SK-N-SH (cell line): ENCODE measurements around the gene RILP. TPM values are rescaled to one million over a fixed set of nuclear protein-coding genes. Genes with fewer than 3 reads are reported as not detected.

Experiments used
- CTCF ChIA-PET: fragments of 300-600, 350-600 bp; formaldehyde crosslinking; extraction: SDS; loops from one replicate; lab custom pipeline; 2021; lab: Yijun Ruan, JAX
- POLR2A ChIA-PET: fragments of 350-600 bp; sonication (Branson Sonifier 250); formaldehyde crosslinking; extraction: SDS; loops from one replicate; lab custom pipeline; 2020; ENCODE audit warnings: antibody characterized with exemption, inconsistent platforms; lab: Yijun Ruan, JAX
- DNase-seq: peaks from one replicate; pipeline ENCODE4 v3.0.0; 2012
- H2AFZ ChIP-seq: fragments of 200-600 bp; sonication (generic); 2 replicates; pipeline ENCODE4 v1.8.1; 2016; ENCODE audit warnings: antibody characterized with exemption, mild to moderate bottlenecking, low read depth
- H3F3A ChIP-seq: fragments of 200-600 bp; sonication (generic); replicated peaks from 2 replicates; pipeline ENCODE3; 2016; ENCODE audit warnings: antibody characterized with exemption, mild to moderate bottlenecking; ENCODE audit not compliant: insufficient read depth
- H3K27ac ChIP-seq, 2 experiments: fragments of 200-500 bp in 1 of 2; fragments of 200-600 bp in 1 of 2; sonication (Bioruptor generic) in 1 of 2; sonication (generic), shearing (Covaris generic) in 1 of 2; 2 replicates each; pipeline versions ENCODE4 v1.5.1 to v1.6.1; 2014 to 2016; ENCODE audit warnings: low read depth in 2 of 2, inconsistent platforms in 1 of 2, low read length in 1 of 2, mild to moderate bottlenecking in 1 of 2, mixed read lengths in 1 of 2
- H3K27me3 ChIP-seq: fragments of 200-600 bp; sonication (generic), shearing (Covaris generic); 2 replicates; pipeline ENCODE4 v1.6.1; 2016; ENCODE audit warnings: mixed run types; ENCODE audit not compliant: insufficient read depth
- H3K36me3 ChIP-seq, 2 experiments: fragments of 200-500 bp in 1 of 2; fragments of 200-600 bp in 1 of 2; sonication (Bioruptor generic) in 1 of 2; sonication (generic) in 1 of 2; replicated peaks in 1 of 2; 2 replicates each; pipeline versions ENCODE3 to v1.5.1; 2014 to 2016; ENCODE audit warnings: low read length in 1 of 2, mild to moderate bottlenecking in 1 of 2; ENCODE audit not compliant: insufficient read depth in 2 of 2, control insufficient read depth in 1 of 2
- H3K4me1 ChIP-seq, 2 experiments: fragments of 200-500 bp in 1 of 2; fragments of 200-600 bp in 1 of 2; sonication (Bioruptor generic) in 1 of 2; sonication (generic), shearing (Covaris generic) in 1 of 2; 2 replicates each; pipeline versions ENCODE4 v1.5.1 to v1.6.1; 2014 to 2016; ENCODE audit warnings: low read depth in 1 of 2, low read length in 1 of 2, mixed run types in 1 of 2; ENCODE audit not compliant: insufficient read depth in 2 of 2, control insufficient read depth in 1 of 2
- H3K4me2 ChIP-seq: fragments of 200-600 bp; sonication (generic), shearing (Covaris generic); 2 replicates; pipeline ENCODE4 v1.6.1; 2017; ENCODE audit warnings: mixed run types
- H3K4me3 ChIP-seq, 2 experiments: fragments of 200-500 bp in 1 of 2; fragments of 200-600 bp in 1 of 2; sonication (Bioruptor generic) in 1 of 2; sonication (generic), shearing (Covaris generic) in 1 of 2; 2 replicates each; pipeline versions ENCODE4 v1.5.1 to v1.8.1; 2014 to 2016; ENCODE audit warnings: low read depth in 2 of 2, inconsistent platforms in 1 of 2, low read length in 1 of 2, mild to moderate bottlenecking in 1 of 2, mixed read lengths in 1 of 2, moderate library complexity in 1 of 2
- H3K79me2 ChIP-seq: fragments of 200-600 bp; sonication (generic); 2 replicates; pipeline ENCODE4 v1.8.1; 2017; ENCODE audit warnings: mild to moderate bottlenecking; ENCODE audit not compliant: insufficient read depth
- H3K9ac ChIP-seq: fragments of 200-600 bp; sonication (generic); 2 replicates; pipeline ENCODE4 v1.6.1; 2017; ENCODE audit warnings: mixed run types
- H3K9me2 ChIP-seq: fragments of 200-600 bp; sonication (generic); 2 replicates; pipeline ENCODE4 v1.6.1; 2017; ENCODE audit warnings: mixed run types
- H3K9me3 ChIP-seq: fragments of 200-600 bp; sonication (generic); 2 replicates; pipeline ENCODE4 v1.6.1; 2017; ENCODE audit warnings: mixed run types, mild to moderate bottlenecking, moderate library complexity
- H4K20me1 ChIP-seq: fragments of 200-600 bp; sonication (generic); 2 replicates; pipeline ENCODE4 v1.6.1; 2017; ENCODE audit warnings: mild to moderate bottlenecking, mixed run types; ENCODE audit not compliant: insufficient read depth
- CHD2 ChIP-seq: fragments of 150-350 bp; IDR thresholded peaks from 2 replicates; pipeline ENCODE4 v1.6.1; 2018; ENCODE audit warnings: low read length; ENCODE audit not compliant: partially characterized antibody
- CTCF ChIP-seq: fragments of 200-600 bp; sonication (generic); IDR thresholded peaks from 2 replicates; pipeline ENCODE4 v1.6.1; 2017; ENCODE audit warnings: antibody characterized with exemption, mild to moderate bottlenecking, moderate library complexity
- EP300 ChIP-seq, 2 experiments: IDR thresholded peaks; 2 replicates each; pipeline versions ENCODE4 v1.4.0 to v1.6.1; 2012; ENCODE audit warnings: borderline replicate concordance in 1 of 2, low read depth in 1 of 2, low read length in 1 of 2
- EZH2phosphoT487 ChIP-seq: fragments of 200-600 bp; sonication (generic); IDR thresholded peaks from 2 replicates; pipeline ENCODE4 v1.6.1; 2017; ENCODE audit warnings: low read depth, mixed run types, mild to moderate bottlenecking, antibody characterized with exemption, moderate library complexity, borderline replicate concordance
- FOSL2 ChIP-seq: IDR thresholded peaks from 2 replicates; pipeline ENCODE4 v1.4.0; 2012; ENCODE audit warnings: low read depth, mild to moderate bottlenecking, moderate library complexity, borderline replicate concordance
- FOXJ3 ChIP-seq: sonication (generic); formaldehyde crosslinking; IDR thresholded peaks from 2 replicates; pipeline ENCODE4 v1.5.1; 2020; ENCODE audit warnings: mild to moderate bottlenecking, missing genetic modification reagents
- GABPA ChIP-seq: IDR thresholded peaks from 2 replicates; pipeline ENCODE4 v1.4.0; 2012; ENCODE audit warnings: low read depth, mild to moderate bottlenecking
- IRF3 ChIP-seq: fragments of 150-350 bp; IDR thresholded peaks from 2 replicates; pipeline ENCODE4 v1.6.1; 2016; ENCODE audit warnings: mild to moderate bottlenecking, low read depth, low read length
- JUND ChIP-seq: IDR thresholded peaks from 2 replicates; pipeline ENCODE4 v1.4.0; 2012
- MEF2A ChIP-seq: IDR thresholded peaks from 2 replicates; pipeline ENCODE4 v1.4.0; 2012; ENCODE audit warnings: low read depth, borderline replicate concordance
- NFIC ChIP-seq: IDR thresholded peaks from 2 replicates; pipeline ENCODE4 v1.4.0; 2012; ENCODE audit warnings: borderline replicate concordance
- NRF1 ChIP-seq: IDR thresholded peaks from 2 replicates; pipeline ENCODE4 v1.6.1; 2012; ENCODE audit warnings: low read depth, mild to moderate bottlenecking, low read length
- PBX3 ChIP-seq: IDR thresholded peaks from 2 replicates; pipeline ENCODE4; 2012
- RCOR1 ChIP-seq: fragments of 150-350 bp; IDR thresholded peaks from 2 replicates; pipeline ENCODE4 v1.6.1; 2017; ENCODE audit warnings: antibody characterized with exemption, low read length
- SIN3A ChIP-seq: IDR thresholded peaks from 2 replicates; pipeline ENCODE4 v1.6.1; 2012; ENCODE audit warnings: low read depth, mild to moderate bottlenecking, low read length, moderate library complexity, borderline replicate concordance
- TAF1 ChIP-seq: IDR thresholded peaks from 2 replicates; pipeline ENCODE4 v1.6.1; 2012; ENCODE audit warnings: low read depth, mild to moderate bottlenecking, low read length, moderate library complexity, borderline replicate concordance
- TEAD4 ChIP-seq: IDR thresholded peaks from 2 replicates; pipeline ENCODE4 v1.4.0; 2012; ENCODE audit warnings: mild to moderate bottlenecking, borderline replicate concordance; ENCODE audit not compliant: insufficient read depth
- USF1 ChIP-seq: IDR thresholded peaks from 2 replicates; pipeline ENCODE4 v1.4.0; 2012; ENCODE audit warnings: low read depth, borderline replicate concordance
- USF2 ChIP-seq: fragments of 150-350 bp; IDR thresholded peaks from 2 replicates; pipeline ENCODE4 v1.6.1; 2017; ENCODE audit warnings: antibody characterized with exemption, low read length, low read depth, borderline replicate concordance
- YY1 ChIP-seq: IDR thresholded peaks from 2 replicates; pipeline ENCODE4 v1.4.0; 2012; ENCODE audit warnings: low read depth, mild to moderate bottlenecking
- WGBS: methylation state at CpG from one replicate; pipeline ENCODE4 v1.1.6; 2017; ENCODE audit warnings: low lambda C conversion rate; 5-methylcytosine and 5-hydroxymethylcytosine counted together
- polyA plus RNA-seq, 3 experiments: library from polyadenylated mRNA; depleted of rRNA; stranded (reverse); fragments of >200 nt; gene quantifications; 2 replicates each; pipeline ENCODE4 v1.2.3, GENCODE V29; 2012

RILP gene
- polyA plus RNA-seq, 1 of the 3 experiments (the other 2 are of a cell fraction), result 3.8 TPM

- H3K4me1 ChIP-seq, result no peaks in the 10 kb centered on the region
- CTCF ChIA-PET, result interaction anchor here (1.8 kb wide), 1 partner anchor 21 kb away, joined by 3 read pairs; the partner anchor contains the start of gene SLC43A2
- H3K79me2 ChIP-seq, result no peaks in the 10 kb centered on the region
- no peaks in the 10 kb centered on the region for H4K20me1 ChIP-seq
- no peaks in the 10 kb centered on the region for H3K9me2 ChIP-seq
- H3K27me3 ChIP-seq, result no peaks in the 10 kb centered on the region
- no peak overlapping the region for H3K4me3 ChIP-seq
- H3K9ac ChIP-seq, result no peak overlapping the region
- POLR2A ChIA-PET, result no interaction called here
- DNase-seq, result no peak
- no peaks in the 10 kb centered on the region for H3K36me3 ChIP-seq
- no peak for TF ChIP-seq CTCF
- no peak for TF ChIP-seq NFIC
- TF ChIP-seq EP300 (IDR thresholded peaks at IDR 0.05; ENCODE audit: borderline replicate concordance in 1 of 2, low read depth in 1 of 2, low read length in 1 of 2), result no peak
- TF ChIP-seq GABPA, result no peak
- TF ChIP-seq TAF1, result no peak
- no peak for TF ChIP-seq JUND
- no peak for TF ChIP-seq USF2
- no peak for TF ChIP-seq CHD2
- no peak for TF ChIP-seq IRF3
- TF ChIP-seq SIN3A, result no peak
- TF ChIP-seq USF1, result no peak
- TF ChIP-seq RCOR1, result no peak
- TF ChIP-seq PBX3, result no peak
- TF ChIP-seq FOSL2, result no peak
- no peak for TF ChIP-seq YY1
- no peak for TF ChIP-seq EZH2phosphoT487
- TF ChIP-seq NRF1, result no peak
- no peak for TF ChIP-seq TEAD4
- no peak for TF ChIP-seq MEF2A
- TF ChIP-seq FOXJ3 (CRISPR knock-in tag), result no peak
- TF ChIP-seq, all 33 proteins: peak for 0
- Histone ChIP-seq H3F3A (no peaks in the 10 kb centered on the region), H3K9me3 (no peaks in the 10 kb centered on the region), H2AFZ (no peak overlapping the region), H3K4me2 (no peak overlapping the region), H3K27ac (no peak overlapping the region)
- 97% methylated on average over 5 of the region's 5 CpGs for WGBS
These were observed 41.7 kb downstream of the RILP start for GRCh38 chr17:1607971-1608320.
